Activated CD8-positive, alpha-beta memory T cell treated with anti-CD3 and anti-CD28 coated beads, Interleukin-2, amount 10 ng/mL, durations not matched to agents 7 days and 5 days (primary cell): ENCODE results near the gene RAD51B. TPM values are rescaled to one million over a fixed set of nuclear protein-coding genes. Genes with fewer than 3 reads are reported as not detected.

ENCODE experiments used
- ATAC-seq: fragments of 150-1000 bp; cut with Tn5 transposase; one replicate; pipeline ENCODE4 v1.10.0; 2021; ENCODE audit warnings: moderate library complexity
- CTCF ChIA-PET: fragments of 350-600 bp; sonication (Branson Sonifier 250); formaldehyde crosslinking; loops from one replicate; lab custom pipeline; 2021; ENCODE audit warnings: antibody characterized with exemption; lab: Charles Lee
- DNase-seq: peaks from one replicate; pipeline ENCODE4 v3.0.0-alpha.2; 2020
- H3K27ac Mint-ChIP-seq: one replicate; pipeline ENCODE4 v1.8.0; 2021; ENCODE audit warnings: mild to moderate bottlenecking, mixed read lengths
- H3K27me3 Mint-ChIP-seq: one replicate; pipeline ENCODE4 v1.8.0; 2021; ENCODE audit warnings: mixed read lengths
- H3K36me3 Mint-ChIP-seq: one replicate; pipeline ENCODE4 v1.8.0; 2021; ENCODE audit warnings: mild to moderate bottlenecking, mixed read lengths
- H3K4me1 Mint-ChIP-seq: one replicate; pipeline ENCODE4 v1.8.0; 2021; ENCODE audit warnings: mixed read lengths
- H3K4me3 Mint-ChIP-seq: one replicate; pipeline ENCODE4 v1.8.0; 2021; ENCODE audit warnings: mild to moderate bottlenecking, moderate library complexity, mixed read lengths
- H3K9me3 Mint-ChIP-seq: one replicate; pipeline ENCODE4 v1.8.0; 2022; ENCODE audit warnings: low read depth, mixed read lengths
- total RNA-seq, 2 experiments: library from RNA; stranded (reverse); gene quantifications; one replicate each; pipeline ENCODE4 v1.2.3, GENCODE V29; 2021

Gene RAD51B
- total RNA-seq, 2 experiments from 2014 or later, result 35.3 to 55.5 TPM

DNA sequence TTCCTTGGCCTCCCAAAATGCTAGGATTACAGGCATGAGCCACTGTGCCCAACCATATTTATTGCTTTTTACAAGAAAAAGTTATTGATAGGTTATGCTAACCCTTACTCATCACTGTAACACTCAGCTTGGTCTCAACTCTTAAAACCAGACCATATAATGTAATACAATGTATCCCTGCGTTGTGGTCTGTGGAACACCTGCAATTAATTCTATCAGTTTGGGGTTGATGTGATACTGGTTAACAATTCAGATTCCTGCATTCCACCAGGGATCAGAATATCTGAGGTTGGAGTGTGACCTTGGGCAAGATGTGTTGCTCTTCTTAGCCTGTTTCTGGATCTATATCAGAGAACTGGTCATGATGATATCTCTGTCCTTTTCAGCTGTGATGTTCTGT, 419.0 kb downstream of the RAD51B start:
- Mint-ChIP-seq H3K4me1 (no peaks in the 10 kb centered on the region), H3K27me3 (no peaks in the 10 kb centered on the region), H3K9me3 (no peaks in the 10 kb centered on the region), H3K4me3 (no peak overlapping the region), H3K36me3 (peaks cover 2% of the 10 kb centered on the region), H3K27ac (no peak overlapping the region)
- DNase-seq (no peak), ATAC-seq (no peak)
- CTCF ChIA-PET, result interaction anchor here (1.0 kb wide), 1 partner anchor 578 kb away, joined by 3 read pairs; no protein-coding TSS in a partner anchor

- Mint-ChIP-seq H3K9me3 (no peaks in the 10 kb centered on the region), H3K27me3 (no peaks in the 10 kb centered on the region), H3K36me3 (peaks cover 2% of the 10 kb centered on the region), H3K4me1 (no peaks in the 10 kb centered on the region), H3K4me3 (no peak overlapping the region), H3K27ac (no peak overlapping the region)
- ATAC-seq (no peak), DNase-seq (no peak)
- CTCF ChIA-PET, result no interaction called here
Observed at GRCh38 chr14:68238976-68239375, 419.4 kb downstream of the RAD51B start.

GRCh38 chr14:68239988-68240771, 420.6 kb downstream of the RAD51B start:
- H3K4me3 Mint-ChIP-seq, result no peak overlapping the region
- ATAC-seq (no peak), DNase-seq (no peak)
- H3K27me3 Mint-ChIP-seq, result no peaks in the 10 kb centered on the region
- CTCF ChIA-PET, result interaction anchor here (0.6 to 3.6 kb wide), 3 partner anchors 16 to 296 kb away, joined by 3 to 8 read pairs (median 3); no protein-coding TSS in a partner anchor
- no peak overlapping the region for H3K27ac Mint-ChIP-seq
- no peaks in the 10 kb centered on the region for H3K4me1 Mint-ChIP-seq
- no peaks in the 10 kb centered on the region for H3K9me3 Mint-ChIP-seq
- no peaks in the 10 kb centered on the region for H3K36me3 Mint-ChIP-seq

DNA sequence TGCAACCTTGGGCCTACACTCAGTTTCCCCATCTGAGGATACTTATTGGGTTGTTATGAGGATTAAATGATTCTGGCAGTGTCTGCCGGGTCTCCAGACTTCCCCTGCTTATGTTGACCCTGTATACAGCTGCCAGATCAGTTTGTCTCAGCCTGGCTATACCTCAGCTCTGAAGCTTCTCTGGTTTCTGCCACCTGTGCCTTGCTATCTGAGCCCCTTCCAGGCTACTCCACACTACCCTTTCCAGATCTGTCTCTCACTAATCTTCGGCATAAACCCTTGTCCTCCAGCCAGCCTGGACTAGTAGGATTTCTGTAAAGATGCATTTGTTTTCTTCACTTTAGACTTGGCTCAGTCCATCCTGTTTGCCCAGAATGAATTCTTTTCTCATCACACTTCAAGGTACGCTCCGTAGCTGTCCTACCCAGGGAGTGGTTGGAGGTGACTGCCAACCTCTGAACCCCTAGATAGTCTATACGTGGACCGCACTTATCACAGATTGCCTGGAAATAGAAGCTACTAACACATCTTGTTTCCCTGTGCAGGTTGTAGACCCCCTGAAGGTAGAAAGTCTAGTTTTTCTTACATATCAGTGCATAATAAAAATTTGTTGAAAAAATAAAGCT, 422.4 kb downstream of the RAD51B start:
- H3K27ac Mint-ChIP-seq, result no peak overlapping the region
- CTCF ChIA-PET, result interaction anchor here (0.9 to 3.6 kb wide), 5 partner anchors 17 to 602 kb away, joined by 3 to 8 read pairs (median 5); no protein-coding TSS in a partner anchor
- ATAC-seq, result no peak

DNA sequence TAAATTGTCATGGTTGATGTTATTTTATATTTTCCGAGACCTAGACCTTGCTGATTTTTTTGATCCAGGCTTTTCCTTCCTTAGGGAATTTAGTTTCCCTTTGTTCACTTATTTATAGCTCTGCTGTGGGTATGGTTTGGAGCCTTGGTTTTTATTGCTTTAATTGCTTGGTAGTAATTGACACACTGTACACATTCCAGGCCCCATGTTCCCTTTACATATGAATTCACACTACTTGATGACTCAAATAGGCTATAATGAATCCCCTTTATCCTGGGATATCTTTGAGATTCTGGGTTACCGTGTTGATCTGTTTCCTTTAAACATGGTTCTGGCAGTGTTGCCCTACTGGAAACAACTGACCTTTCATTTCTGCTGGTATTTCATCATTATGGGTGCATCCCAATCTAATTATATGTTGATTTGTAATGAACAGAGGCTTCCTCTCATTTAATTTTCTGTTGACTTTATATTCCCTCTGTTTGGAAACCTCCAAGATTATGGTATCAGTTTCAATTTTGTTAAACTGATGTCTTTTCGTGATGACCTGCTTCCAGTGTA, 424.0 kb downstream of the RAD51B start:
- no peak for DNase-seq
- no peaks in the 10 kb centered on the region for H3K9me3 Mint-ChIP-seq
- H3K36me3 Mint-ChIP-seq, result no peaks in the 10 kb centered on the region
- no peak overlapping the region for H3K27ac Mint-ChIP-seq
- H3K4me3 Mint-ChIP-seq, result no peak overlapping the region
- ATAC-seq, result no peak
- CTCF ChIA-PET, result interaction anchor here (1.0 to 3.6 kb wide), 2 partner anchors 9 to 300 kb away, joined by 3 to 8 read pairs; no protein-coding TSS in a partner anchor
- peaks cover 2% of the 10 kb centered on the region for H3K4me1 Mint-ChIP-seq
- H3K27me3 Mint-ChIP-seq, result no peaks in the 10 kb centered on the region

More for the DNA sequence above, 422.4 kb downstream of the RAD51B start:
- no peaks in the 10 kb centered on the region for H3K9me3 Mint-ChIP-seq
- no peak for DNase-seq
- no peak overlapping the region for H3K4me3 Mint-ChIP-seq
- H3K27me3 Mint-ChIP-seq, result no peaks in the 10 kb centered on the region
- H3K4me1 Mint-ChIP-seq, result no peaks in the 10 kb centered on the region
- no peaks in the 10 kb centered on the region for H3K36me3 Mint-ChIP-seq

DNA sequence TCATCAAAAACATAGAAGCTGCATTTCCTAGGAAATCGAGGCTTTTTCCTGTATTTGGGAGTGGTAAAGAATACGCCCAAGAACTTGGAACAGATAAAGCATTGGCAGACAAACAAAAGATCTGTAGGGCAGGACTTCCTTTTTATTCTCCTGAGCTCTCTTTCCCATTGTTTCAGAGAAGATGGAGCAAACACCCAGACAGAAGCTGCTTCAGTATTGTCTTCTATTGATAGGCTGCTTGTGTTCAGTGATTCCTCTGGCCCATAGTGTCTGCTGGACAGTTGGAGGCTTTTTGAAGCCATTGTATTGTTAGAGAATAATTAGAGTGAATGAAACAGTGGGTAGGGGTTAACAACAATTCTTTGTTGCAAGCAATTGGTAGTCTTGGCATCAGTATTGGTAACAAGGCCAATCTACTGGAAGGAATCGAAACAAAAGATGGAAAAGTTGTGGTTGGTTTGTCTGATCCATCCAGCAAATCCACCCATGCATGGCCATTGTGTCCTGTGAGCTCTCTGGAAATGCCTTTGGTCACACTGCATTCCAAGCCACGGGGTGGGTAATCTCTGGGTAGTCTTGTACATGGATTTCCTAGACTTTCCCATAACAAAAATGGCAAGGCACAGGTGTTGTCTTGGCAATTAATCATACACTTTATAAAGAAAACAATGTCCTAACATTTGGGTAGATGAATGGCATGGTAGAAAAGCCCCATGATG, 424.8 kb downstream of the RAD51B start:
- Mint-ChIP-seq H3K36me3 (no peaks in the 10 kb centered on the region), H3K4me1 (peaks cover 2% of the 10 kb centered on the region), H3K4me3 (no peak overlapping the region), H3K9me3 (no peaks in the 10 kb centered on the region), H3K27ac (no peak overlapping the region), H3K27me3 (no peaks in the 10 kb centered on the region)
- DNase-seq, result no peak
- CTCF ChIA-PET, result interaction anchor here (1.0 to 3.4 kb wide), 3 partner anchors 8 to 572 kb away, joined by 3 to 22 read pairs (median 3); no protein-coding TSS in a partner anchor
- ATAC-seq, result no peak

- CTCF ChIA-PET, result interaction anchor here (1.3 to 8.5 kb wide), 3 partner anchors 40 to 571 kb away, joined by 3 to 72 read pairs (median 22); no protein-coding TSS in a partner anchor
- no peaks in the 10 kb centered on the region for H3K27me3 Mint-ChIP-seq
- no peak overlapping the region for H3K27ac Mint-ChIP-seq
- DNase-seq (no peak), ATAC-seq (no peak)
- no peaks in the 10 kb centered on the region for H3K36me3 Mint-ChIP-seq
- no peaks in the 10 kb centered on the region for H3K9me3 Mint-ChIP-seq
- H3K4me1 Mint-ChIP-seq, result peaks cover 2% of the 10 kb centered on the region
- no peak overlapping the region for H3K4me3 Mint-ChIP-seq
Observed at GRCh38 chr14:68245146-68246073, 425.8 kb downstream of the RAD51B start.

- H3K4me1 Mint-ChIP-seq, result peaks cover 2% of the 10 kb centered on the region
- ATAC-seq, result no peak
- no peaks in the 10 kb centered on the region for H3K36me3 Mint-ChIP-seq
- no peak overlapping the region for H3K4me3 Mint-ChIP-seq
- CTCF ChIA-PET, result interaction anchor here (1.1 to 8.5 kb wide), 3 partner anchors 543 to 598 kb away, joined by 3 to 72 read pairs (median 22); no protein-coding TSS in a partner anchor
- no peak overlapping the region for H3K27ac Mint-ChIP-seq
- H3K27me3 Mint-ChIP-seq, result no peaks in the 10 kb centered on the region
- no peak for DNase-seq
- no peaks in the 10 kb centered on the region for H3K9me3 Mint-ChIP-seq
Observed at GRCh38 chr14:68246074-68246785, 426.7 kb downstream of the RAD51B start.

GRCh38 chr14:68246786-68247105, 427.2 kb downstream of the RAD51B start:
- Mint-ChIP-seq H3K4me3 (no peak overlapping the region), H3K27me3 (no peaks in the 10 kb centered on the region), H3K27ac (no peak overlapping the region), H3K9me3 (no peaks in the 10 kb centered on the region), H3K36me3 (no peaks in the 10 kb centered on the region), H3K4me1 (peaks cover 4% of the 10 kb centered on the region)
- CTCF ChIA-PET, result interaction anchor here (0.8 to 8.5 kb wide), 5 partner anchors 14 to 597 kb away, joined by 3 to 72 read pairs (median 4); no protein-coding TSS in a partner anchor
- DNase-seq, result no peak
- ATAC-seq, result no peak

- Mint-ChIP-seq H3K27me3 (no peaks in the 10 kb centered on the region), H3K9me3 (no peaks in the 10 kb centered on the region)
Observed at GRCh38 chr14:68247274-68247673, 427.7 kb downstream of the RAD51B start.

GRCh38 chr14:68247676-68248268, 428.2 kb downstream of the RAD51B start:
- no peaks in the 10 kb centered on the region for H3K9me3 Mint-ChIP-seq
- no peaks in the 10 kb centered on the region for H3K36me3 Mint-ChIP-seq
- ATAC-seq, result no peak
- CTCF ChIA-PET, result interaction anchor here (0.8 to 8.5 kb wide), 12 partner anchors 11 to 596 kb away, joined by 3 to 72 read pairs (median 4); no protein-coding TSS in a partner anchor
- H3K27ac Mint-ChIP-seq, result no peak overlapping the region
- no peak for DNase-seq
- H3K27me3 Mint-ChIP-seq, result no peaks in the 10 kb centered on the region
- peaks cover 4% of the 10 kb centered on the region for H3K4me1 Mint-ChIP-seq
- H3K4me3 Mint-ChIP-seq, result no peak overlapping the region

More at GRCh38 chr14:68247274-68247673, 427.7 kb downstream of the RAD51B start:
- ATAC-seq, result no peak
- DNase-seq, result no peak
- Mint-ChIP-seq H3K36me3 (no peaks in the 10 kb centered on the region), H3K4me3 (no peak overlapping the region), H3K4me1 (peaks cover 4% of the 10 kb centered on the region), H3K27ac (no peak overlapping the region)
- CTCF ChIA-PET, result interaction anchor here (0.8 to 8.5 kb wide), 9 partner anchors 12 to 597 kb away, joined by 3 to 72 read pairs (median 4); no protein-coding TSS in a partner anchor
